Smooth muscle cell (in vitro differentiated cells): ENCODE results near the gene CLN5. TPM values are rescaled to one million over a fixed set of nuclear protein-coding genes. Genes with fewer than 3 reads are reported as not detected.
A peak's percentile ranks its signal among the peaks of the same experiment; 100 is the strongest.

ENCODE experiments used
- DNase-seq: peaks from one replicate; lab custom pipeline; 2025; ENCODE audit not compliant: unreplicated experiment; lab: John Stamatoyannopoulos, UW
- H2AFZ ChIP-seq: fragments of 200-600 bp; sonication (generic); 2 replicates; pipeline ENCODE4 v1.6.0; 2016; ENCODE audit warnings: antibody characterized with exemption, low read depth, mild to moderate bottlenecking
- H3F3A ChIP-seq: fragments of 200-600 bp; sonication (generic); 2 replicates; pipeline ENCODE4 v1.6.0; 2017; ENCODE audit warnings: antibody characterized with exemption, low read depth
- H3K27ac ChIP-seq: fragments of 200-600 bp; sonication (generic); 2 replicates; pipeline ENCODE4 v1.5.1; 2016; ENCODE audit warnings: low read depth, mild to moderate bottlenecking
- H3K27me3 ChIP-seq: fragments of 200-600 bp; sonication (generic); 2 replicates; pipeline ENCODE4 v1.6.1; 2016; ENCODE audit warnings: low read depth, mild to moderate bottlenecking
- H3K36me3 ChIP-seq: fragments of 200-600 bp; sonication (generic); 2 replicates; pipeline ENCODE4 v1.5.1; 2016; ENCODE audit warnings: low read depth
- H3K4me1 ChIP-seq: fragments of 200-600 bp; sonication (generic); 2 replicates; pipeline ENCODE4 v1.5.1; 2016; ENCODE audit warnings: low read depth
- H3K4me2 ChIP-seq: fragments of 200-600 bp; sonication (generic); 2 replicates; pipeline ENCODE4 v1.6.0; 2016; ENCODE audit warnings: mild to moderate bottlenecking
- H3K4me3 ChIP-seq: fragments of 200-600 bp; sonication (generic); 2 replicates; pipeline ENCODE4 v1.5.1; 2016; ENCODE audit warnings: mild to moderate bottlenecking
- H3K79me2 ChIP-seq: fragments of 200-600 bp; sonication (generic); 2 replicates; pipeline ENCODE4 v1.6.0; 2016; ENCODE audit warnings: low read depth, mild to moderate bottlenecking
- H3K9ac ChIP-seq: fragments of 200-600 bp; sonication (generic); 2 replicates; pipeline ENCODE4 v1.6.0; 2016; ENCODE audit warnings: low read depth
- H3K9me3 ChIP-seq: fragments of 200-600 bp; sonication (generic); replicated peaks from 2 replicates; pipeline ENCODE4 v1.5.1; 2016; ENCODE audit warnings: low read depth
- H4K20me1 ChIP-seq: fragments of 200-600 bp; sonication (generic); 2 replicates; pipeline ENCODE4 v1.6.0; 2016; ENCODE audit warnings: low read depth
- whole genome bisulfite sequencing: methylation state at CpG from one replicate; pipeline ENCODE4 v1.1.7; 2016; ENCODE audit warnings: low lambda C conversion rate; 5-methylcytosine and 5-hydroxymethylcytosine counted together
- polyA plus RNA-seq: library from polyadenylated mRNA; unstranded; fragments of >200 nt; fragmentation: Nextera tagmentation; extraction: Ambion mirVana; gene quantifications from 2 replicates; pipeline ENCODE4 v1.2.1, GENCODE V29; 2016
- total RNA-seq: library from RNA; depleted of rRNA; stranded (reverse); fragments of >200 nt; gene quantifications from 2 replicates; pipeline ENCODE4 v1.2.3, GENCODE V29; 2014
- TF ChIP-seq, protein P1 (sequence below): fragments of 200-600 bp; sonication (generic); IDR thresholded peaks from 2 replicates; pipeline ENCODE4 v1.5.1; 2017; ENCODE audit warnings: borderline replicate concordance, mild to moderate bottlenecking, antibody characterized with exemption; ENCODE audit not compliant: insufficient read depth, poor library complexity, severe bottlenecking

CLN5 gene
- total and polyA plus RNA-seq, 2 experiments from 2014 or later: 17.9 to 33.5 TPM

DNA sequence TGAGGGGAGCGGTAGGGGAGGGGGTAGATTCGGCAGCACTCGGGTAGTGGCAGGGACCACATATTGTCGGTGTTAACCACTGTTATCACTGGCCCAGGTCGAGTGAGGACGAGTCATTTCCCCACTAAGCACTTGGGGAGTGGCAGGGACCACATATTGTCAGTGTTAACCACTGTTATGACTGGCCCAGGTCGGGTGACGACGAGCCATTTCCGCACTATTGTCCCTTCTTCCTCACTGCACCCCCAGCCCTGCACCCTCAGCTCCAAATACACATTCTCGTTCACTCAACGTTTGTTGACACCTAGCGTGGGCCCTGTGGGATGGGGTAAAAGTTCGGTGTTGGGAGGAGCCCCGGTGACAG lies 467 bp upstream of the CLN5 start:
- 36% methylated on average over 15 of the region's 15 CpGs for WGBS

DNA sequence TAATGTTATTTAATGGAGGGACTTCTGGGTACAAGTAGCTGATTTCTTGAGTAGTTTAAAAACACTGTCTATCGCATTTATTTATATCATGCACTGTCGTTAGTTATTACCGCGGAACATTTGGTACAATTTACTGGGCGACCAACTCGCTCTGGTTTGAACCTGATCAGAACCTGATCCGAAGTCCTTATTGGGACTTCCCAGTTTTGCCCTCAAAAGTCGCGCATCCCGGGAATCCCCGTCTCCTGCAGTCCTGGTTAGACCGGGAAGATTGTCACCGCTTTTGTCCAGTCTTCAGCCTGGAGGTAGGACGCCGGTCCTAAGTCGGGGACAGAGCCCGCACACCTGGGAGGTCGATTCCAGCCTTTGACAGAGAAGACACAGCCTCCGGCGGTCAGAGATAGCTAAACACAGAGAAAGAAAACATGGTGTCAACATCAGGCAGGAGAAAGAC lies 694 bp downstream of the CLN5 start:
- Histone ChIP-seq H3K9ac (peak overlapping the region; percentile 89), H4K20me1 (no peaks in the 10 kb centered on the region), H2AFZ (peak overlapping the region; percentile 86), H3K36me3 (no peaks in the 10 kb centered on the region), H3K4me1 (peaks cover 9% of the 10 kb centered on the region), H3K9me3 (no peaks in the 10 kb centered on the region), H3K4me3 (peak overlapping the region; percentile 80), H3K27ac (peak overlapping the region; percentile 45), H3K27me3 (no peaks in the 10 kb centered on the region), H3F3A (no peaks in the 10 kb centered on the region), H3K4me2 (peak overlapping the region; percentile 83), H3K79me2 (peaks cover 21% of the 10 kb centered on the region)
- DNase-seq: peak; percentile 6
- TF ChIP-seq, protein P1, sequence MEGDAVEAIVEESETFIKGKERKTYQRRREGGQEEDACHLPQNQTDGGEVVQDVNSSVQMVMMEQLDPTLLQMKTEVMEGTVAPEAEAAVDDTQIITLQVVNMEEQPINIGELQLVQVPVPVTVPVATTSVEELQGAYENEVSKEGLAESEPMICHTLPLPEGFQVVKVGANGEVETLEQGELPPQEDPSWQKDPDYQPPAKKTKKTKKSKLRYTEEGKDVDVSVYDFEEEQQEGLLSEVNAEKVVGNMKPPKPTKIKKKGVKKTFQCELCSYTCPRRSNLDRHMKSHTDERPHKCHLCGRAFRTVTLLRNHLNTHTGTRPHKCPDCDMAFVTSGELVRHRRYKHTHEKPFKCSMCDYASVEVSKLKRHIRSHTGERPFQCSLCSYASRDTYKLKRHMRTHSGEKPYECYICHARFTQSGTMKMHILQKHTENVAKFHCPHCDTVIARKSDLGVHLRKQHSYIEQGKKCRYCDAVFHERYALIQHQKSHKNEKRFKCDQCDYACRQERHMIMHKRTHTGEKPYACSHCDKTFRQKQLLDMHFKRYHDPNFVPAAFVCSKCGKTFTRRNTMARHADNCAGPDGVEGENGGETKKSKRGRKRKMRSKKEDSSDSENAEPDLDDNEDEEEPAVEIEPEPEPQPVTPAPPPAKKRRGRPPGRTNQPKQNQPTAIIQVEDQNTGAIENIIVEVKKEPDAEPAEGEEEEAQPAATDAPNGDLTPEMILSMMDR: no peak
- WGBS: under 1% methylated on average over 20 of the region's 20 CpGs

More for the DNA sequence above, 467 bp upstream of the CLN5 start:
- Histone ChIP-seq H3K9ac (peak overlapping the region; percentile 89), H4K20me1 (no peaks in the 10 kb centered on the region), H2AFZ (peak overlapping the region; percentile 86), H3K4me1 (peaks cover 9% of the 10 kb centered on the region), H3K4me2 (peak overlapping the region; percentile 83), H3F3A (no peaks in the 10 kb centered on the region), H3K4me3 (peak overlapping the region; percentile 80), H3K9me3 (no peaks in the 10 kb centered on the region), H3K36me3 (no peaks in the 10 kb centered on the region), H3K79me2 (peaks cover 21% of the 10 kb centered on the region), H3K27ac (peak overlapping the region; percentile 45), H3K27me3 (peaks cover 3% of the 10 kb centered on the region)
- TF ChIP-seq, protein P1: no peak
- no peak for DNase-seq

DNA sequence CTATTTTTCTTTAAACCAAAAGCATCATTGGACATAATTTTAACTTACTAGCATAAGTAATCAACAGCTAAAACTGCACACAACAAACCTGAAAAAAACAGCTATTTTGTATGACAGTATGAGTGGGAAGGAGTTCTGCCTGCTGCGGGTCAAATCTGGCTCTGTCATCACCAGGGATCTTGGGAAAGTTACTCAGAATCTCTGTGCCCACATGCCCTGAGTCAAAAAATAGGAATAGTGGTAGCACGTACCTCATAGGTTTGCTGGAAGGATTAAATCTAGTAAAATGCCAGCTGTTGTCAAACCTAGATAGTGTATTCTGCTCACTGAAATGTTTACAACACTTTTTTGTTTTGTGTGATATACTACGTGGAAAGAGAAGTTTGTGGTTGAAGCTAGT lies 1.1 kb downstream of the CLN5 start:
- Histone ChIP-seq H2AFZ (peak overlapping the region; percentile 86), H3K9ac (peak overlapping the region; percentile 89), H3K36me3 (no peaks in the 10 kb centered on the region), H3K27ac (peak overlapping the region; percentile 45), H3K27me3 (no peaks in the 10 kb centered on the region), H4K20me1 (no peaks in the 10 kb centered on the region), H3F3A (no peaks in the 10 kb centered on the region), H3K4me3 (peak overlapping the region; percentile 80), H3K79me2 (peaks cover 21% of the 10 kb centered on the region), H3K9me3 (no peaks in the 10 kb centered on the region), H3K4me1 (peaks cover 9% of the 10 kb centered on the region), H3K4me2 (peak overlapping the region; percentile 83)
- TF ChIP-seq, protein P1: no peak
- DNase-seq: no peak
- WGBS: 19% methylated on average over 3 of the region's 3 CpGs

DNA sequence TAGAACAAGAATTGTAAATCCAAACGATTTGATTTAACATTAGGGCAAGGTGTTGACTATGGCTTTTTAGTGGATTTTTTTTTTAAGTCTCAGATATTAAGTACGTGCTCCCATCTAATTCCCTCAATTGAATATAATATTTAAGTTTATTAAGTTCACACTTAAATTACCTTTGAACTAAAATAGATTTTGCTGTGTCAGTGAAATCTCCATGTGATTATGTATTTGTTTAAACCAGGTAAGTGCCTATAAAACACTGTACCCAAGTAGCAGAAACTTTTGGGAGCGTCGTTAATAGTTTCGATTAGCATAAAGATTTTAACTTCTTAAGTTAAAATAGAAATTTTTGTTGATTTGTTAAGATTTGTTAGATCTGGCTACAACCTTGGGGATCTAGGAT lies 1.6 kb downstream of the CLN5 start:
- Histone ChIP-seq H3K36me3 (no peaks in the 10 kb centered on the region), H3K79me2 (peaks cover 26% of the 10 kb centered on the region), H3K27ac (no peak overlapping the region), H3K27me3 (no peaks in the 10 kb centered on the region), H4K20me1 (no peaks in the 10 kb centered on the region), H3K9me3 (no peaks in the 10 kb centered on the region), H3K4me3 (peak overlapping the region; percentile 80), H2AFZ (no peak overlapping the region), H3K9ac (peak overlapping the region; percentile 89), H3F3A (no peaks in the 10 kb centered on the region), H3K4me2 (peak overlapping the region; percentile 83), H3K4me1 (peaks cover 9% of the 10 kb centered on the region)
- WGBS: 95% methylated on average over 5 of the region's 5 CpGs
- TF ChIP-seq, protein P1: no peak
- DNase-seq: no peak
